Adrenal gland (tissue), 12 donors: ENCODE measurements around the gene RABGGTA. TPM values are rescaled to one million over a fixed set of nuclear protein-coding genes. Genes with fewer than 3 reads are reported as not detected.

Source experiments
- DNase-seq, 7 donors: peaks; one replicate each; pipeline ENCODE4 v3.0.0-alpha.2; 2019 to 2020
- H3K27ac ChIP-seq, 5 donors: fragments of 200-600 bp; sonication (generic) in 4 of 5; 1 replicate in 3 of 5; 2 replicates in 2 of 5; pipeline versions ENCODE4 v1.5.1 to v1.8.0; 2016 to 2020; ENCODE audit warnings: mild to moderate bottlenecking in 1 of 5
- H3K27me3 ChIP-seq: fragments of 200-600 bp; 2 replicates; pipeline ENCODE4 v1.8.0; 2021
- H3K36me3 ChIP-seq, 2 donors: fragments of 200-600 bp; replicated peaks in 1 of 2; 1 replicate in 1 of 2; 2 replicates in 1 of 2; pipeline versions ENCODE4 v1.5.1 to v1.8.0; 2018 to 2022
- H3K4me1 ChIP-seq, 2 donors: fragments of 200-600 bp; replicated peaks in 1 of 2; 1 replicate in 1 of 2; 2 replicates in 1 of 2; pipeline versions ENCODE4 v1.5.1 to v1.8.0; 2018 to 2021
- H3K4me3 ChIP-seq, 4 donors: fragments of 200-600 bp; sonication (generic) in 3 of 4; one replicate each; pipeline ENCODE4 v1.5.1; 2016 to 2018
- H3K9me3 ChIP-seq, 3 donors: fragments of 200-600 bp; sonication (generic) in 1 of 3; replicated peaks in 1 of 3; 1 replicate in 2 of 3; 2 replicates in 1 of 3; pipeline versions ENCODE4 v1.5.1 to v1.8.0; 2016 to 2021
- CTCF ChIP-seq, 6 experiments: fragments of 450-650 bp in 4 of 6; fragments of 200-600 bp in 2 of 6; sonication (generic) in 1 of 6; IDR thresholded peaks; 1 replicate in 5 of 6; 2 replicates in 1 of 6; pipeline versions ENCODE4 v1.5.1 to v1.8.0; 2016 to 2021; ENCODE audit warnings: antibody characterized with exemption in 6 of 6, mild to moderate bottlenecking in 2 of 6, moderate library complexity in 1 of 6
- POLR2A ChIP-seq, 2 donors: fragments of 450-650 bp; IDR thresholded peaks; one replicate each; pipeline ENCODE4 v1.6.1; 2017; ENCODE audit warnings: antibody characterized with exemption in 2 of 2, mild to moderate bottlenecking in 2 of 2, moderate library complexity in 1 of 2
- WGBS, 4 donors: extraction: QIAGEN DNeasy Blood & Tissue Kit in 2 of 4; methylation state at CpG; one replicate each; pipeline versions ENCODE4 v1.1.5 to v1.1.7; 2013 to 2017; 5-methylcytosine and 5-hydroxymethylcytosine counted together
- intact Hi-C, 2 donors: fragments of 100-400 bp; cut with DNase I; formaldehyde crosslinking; loops; one replicate each; pipeline versions ENCODE4 v1.14.1 to v1.15.0; 2022 to 2023
- polyA plus RNA-seq, 3 donors: library from polyadenylated mRNA; stranded (reverse); fragments of 200-250 nt in 2 of 3; fragments of 350-450 nt in 1 of 3; fragmentation: Illumina TruSeq in 1 of 3; extraction: RNeasy Lipid Tissue Mini Kit (QIAGEN cat#74804) in 1 of 3; gene quantifications; one replicate each; pipeline ENCODE4 v1.2.3, GENCODE V29; 2013 to 2014
- total RNA-seq, 9 donors: library from RNA; depleted of rRNA in 4 of 9; stranded (reverse); fragments of >200 nt in 4 of 9; fragments of 120-200 nt in 1 of 9; fragmentation: NEBNext Ultra II Directional in 1 of 9; extraction: Animal tissue kit (Norgen Biotek cat#: 25700) in 1 of 9; gene quantifications; one replicate each; pipeline versions ENCODE4 v1.1.0 to v1.2.4, GENCODE V29; 2013 to 2023
- donor health status: healthy with polysubstance abuse.
- donor health status: Bipolar disorder and iron deficiency.
- donor health status: DM: yes; HTN: yes; CAD: no.
- donor health status: DM: no; HTN: no; CAD: no.
- donor health status: DM: no; HTN: no; CAD: no.
- donor health status: DM: yes; HTN: yes; CAD: no.

The RABGGTA gene
- total and polyA plus RNA-seq, 12 donors = 15.7 to 124 (median 32.6) TPM

- Histone ChIP-seq H3K9me3 (no peaks in the 10 kb centered on the region), H3K27ac (no peak overlapping the region), H3K4me1 (peaks cover 5 to 22% of the 10 kb centered on the region in 2 donors), H3K4me3 (no peak overlapping the region), H3K36me3 (peaks cover 0 to 20% of the 10 kb centered on the region in 2 donors), H3K27me3 (no peaks in the 10 kb centered on the region)
- intact Hi-C loops = no loop called here
- no peak for TF ChIP-seq POLR2A (IDR thresholded peaks at IDR 0.05)
- TF ChIP-seq CTCF (IDR thresholded peaks at IDR 0.05) = no peak
- DNase-seq = no peak
- WGBS, 4 donors = 89 to 96% (median 95%) methylated on average over 8 of the region's 8 CpGs
These were observed 2.0 kb downstream of the RABGGTA start for GRCh38 chr14:24269368-24269767.

GRCh38 chr14:24268225-24268624 lies 3.2 kb downstream of the RABGGTA start:
- H3K27ac ChIP-seq = no peak overlapping the region
- WGBS, 4 donors = 89 to 94% (median 93%) methylated on average over 9 of the region's 9 CpGs
- intact Hi-C loops = no loop called here
- TF ChIP-seq POLR2A (IDR thresholded peaks at IDR 0.05) (no peak), CTCF (IDR thresholded peaks at IDR 0.05) (no peak)
- peaks cover 0 to 20% of the 10 kb centered on the region in 2 donors for H3K36me3 ChIP-seq
- H3K4me1 ChIP-seq = peaks cover 5 to 15% of the 10 kb centered on the region in 2 donors
- no peaks in the 10 kb centered on the region for H3K27me3 ChIP-seq
- no peak for DNase-seq
- H3K9me3 ChIP-seq = no peaks in the 10 kb centered on the region
- no peak overlapping the region for H3K4me3 ChIP-seq

- WGBS, 4 donors = 89 to 96% (median 95%) methylated on average over 9 of the region's 9 CpGs
- peaks cover 5 to 8% of the 10 kb centered on the region in 2 donors for H3K4me1 ChIP-seq
- no peak for DNase-seq
- intact Hi-C loops = no loop called here
- TF ChIP-seq POLR2A (IDR thresholded peaks at IDR 0.05) (no peak), CTCF (IDR thresholded peaks at IDR 0.05) (no peak)
- H3K9me3 ChIP-seq = no peaks in the 10 kb centered on the region
- no peak overlapping the region for H3K4me3 ChIP-seq
- H3K27ac ChIP-seq = no peak overlapping the region
- H3K36me3 ChIP-seq = peaks cover 0 to 20% of the 10 kb centered on the region in 2 donors
- no peaks in the 10 kb centered on the region for H3K27me3 ChIP-seq
These were observed 3.9 kb downstream of the RABGGTA start for GRCh38 chr14:24267516-24267915.

- H3K27ac ChIP-seq = no peak overlapping the region
- DNase-seq = no peak
- H3K4me1 ChIP-seq = no peaks in the 10 kb centered on the region
- TF ChIP-seq POLR2A (IDR thresholded peaks at IDR 0.05) = no peak
- no peak for TF ChIP-seq CTCF (IDR thresholded peaks at IDR 0.05)
- H3K36me3 ChIP-seq = peaks cover 0 to 20% of the 10 kb centered on the region in 2 donors
- WGBS, 4 donors = 82 to 91% (median 89%) methylated on average over 14 to 18 of the region's 18 CpGs
- no peaks in the 10 kb centered on the region for H3K27me3 ChIP-seq
- intact Hi-C loops = no loop called here
- H3K9me3 ChIP-seq = no peaks in the 10 kb centered on the region
- no peak overlapping the region for H3K4me3 ChIP-seq
These were observed 4.8 kb downstream of the RABGGTA start for GRCh38 chr14:24266344-24267244.
